IPS DF 19.7 (cell line): Measurements from ENCODE around the gene CSTPP1.
"Not testable (repeated sequence)": the region's sequence is repeated elsewhere in the genome, so short reads cannot be mapped to it uniquely, and the experiment has no call there.

Experiments
- DNase-seq: peaks from one replicate; pipeline ENCODE4 v3.0.0-alpha.2; 2013; ENCODE audit warnings: low read depth, low spot score

CSTPP1 gene

DNA sequence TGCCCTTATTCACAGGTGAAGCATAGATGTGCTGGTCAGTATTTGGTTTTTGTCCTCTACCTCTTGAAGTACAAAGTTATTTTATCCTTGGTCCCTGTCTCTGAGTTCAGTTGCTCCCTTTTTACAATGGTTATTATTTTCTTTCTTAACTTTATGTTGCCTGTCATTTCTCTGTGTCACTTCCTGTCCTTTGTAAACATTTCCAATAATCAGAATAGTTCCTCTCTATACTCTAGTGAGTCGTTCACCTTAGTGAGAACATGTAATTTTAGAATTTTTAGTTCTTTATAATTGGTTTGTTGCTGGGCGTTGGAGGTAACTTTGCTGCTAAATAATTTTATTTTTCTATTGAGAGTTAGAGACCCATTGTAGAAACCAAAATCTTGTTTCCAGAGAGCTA, 16.0 kb downstream of the CSTPP1 start:
- no peak for DNase-seq

DNA sequence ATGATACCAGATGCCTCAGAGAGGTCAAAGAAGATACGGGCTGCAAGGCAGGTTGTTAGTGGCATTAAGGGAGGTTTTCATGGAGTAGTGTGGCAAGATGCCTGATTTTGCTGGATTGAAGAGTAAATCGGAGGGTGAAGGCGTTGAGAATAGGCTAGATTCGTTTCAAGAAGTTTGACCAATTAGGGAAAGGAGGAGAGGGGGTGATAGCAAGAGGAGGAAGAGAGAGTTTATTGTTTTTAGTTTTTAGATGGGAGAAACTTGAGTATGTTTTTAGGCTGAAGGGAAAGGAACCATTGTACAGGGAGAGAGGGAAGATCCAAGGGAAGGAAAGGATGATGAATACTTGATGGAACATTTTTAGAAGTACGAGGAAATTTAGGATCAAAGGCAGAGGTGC, 16.5 kb downstream of the CSTPP1 start:
- DNase-seq: no peak

DNA sequence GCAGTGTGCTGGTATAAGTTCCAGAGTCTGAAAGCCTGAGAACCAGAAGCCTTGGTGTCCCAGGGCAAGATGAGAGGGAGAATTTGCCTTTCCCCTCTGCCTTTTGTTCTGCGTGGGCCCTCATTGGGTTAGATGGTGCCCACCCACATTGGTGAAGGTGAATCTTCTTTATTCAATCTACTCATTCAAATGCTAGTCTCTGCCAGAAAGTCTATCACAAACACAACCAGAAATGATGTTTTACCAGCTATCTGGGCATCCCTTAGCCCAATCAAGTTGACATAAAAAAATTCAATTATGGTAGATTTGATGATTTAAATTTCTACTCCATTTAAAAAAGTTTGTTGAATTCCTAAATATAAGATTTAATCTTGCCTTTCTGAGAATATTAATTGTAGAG, 22.2 kb downstream of the CSTPP1 start:
- DNase-seq: no peak

DNA sequence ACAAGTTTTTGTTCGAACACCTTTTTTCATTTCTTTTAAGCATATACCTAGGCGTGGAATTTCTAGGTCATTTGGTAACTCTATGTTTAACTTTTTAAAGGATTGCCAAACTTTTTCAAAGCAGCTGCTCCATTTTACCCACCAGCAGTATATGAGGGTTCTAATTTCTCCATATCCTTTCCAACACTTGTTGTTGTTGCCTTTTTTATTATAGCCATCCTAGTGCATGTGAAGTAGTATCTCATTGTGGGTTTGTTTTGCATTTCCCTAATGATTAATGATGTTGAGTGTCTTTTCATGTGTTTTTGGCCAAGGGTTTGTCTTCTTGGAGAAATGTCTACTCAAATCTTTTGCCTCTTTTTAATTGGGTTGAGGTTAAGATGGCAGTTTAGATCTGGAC, 24.5 kb downstream of the CSTPP1 start:
- no peak for DNase-seq

DNA sequence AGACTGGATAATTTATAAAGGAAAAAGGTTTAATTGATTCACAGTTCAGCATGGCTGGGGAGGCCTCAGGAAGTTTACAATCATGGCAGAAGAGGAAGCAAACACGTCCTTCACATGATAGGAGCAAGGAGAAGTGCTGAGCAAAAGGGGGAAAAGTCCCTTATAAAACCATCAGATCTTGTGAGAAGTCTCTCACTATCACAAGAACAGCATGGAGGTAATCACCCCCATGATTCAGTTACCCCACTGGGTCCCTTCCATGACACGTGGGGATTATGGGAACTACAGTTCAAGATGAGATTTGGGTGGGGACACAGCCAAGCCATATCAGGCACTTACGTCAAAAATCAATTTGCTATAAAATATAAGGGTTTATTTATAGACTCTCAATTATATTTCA, 25.3 kb downstream of the CSTPP1 start:
- DNase-seq: not testable (repeated sequence)

DNA sequence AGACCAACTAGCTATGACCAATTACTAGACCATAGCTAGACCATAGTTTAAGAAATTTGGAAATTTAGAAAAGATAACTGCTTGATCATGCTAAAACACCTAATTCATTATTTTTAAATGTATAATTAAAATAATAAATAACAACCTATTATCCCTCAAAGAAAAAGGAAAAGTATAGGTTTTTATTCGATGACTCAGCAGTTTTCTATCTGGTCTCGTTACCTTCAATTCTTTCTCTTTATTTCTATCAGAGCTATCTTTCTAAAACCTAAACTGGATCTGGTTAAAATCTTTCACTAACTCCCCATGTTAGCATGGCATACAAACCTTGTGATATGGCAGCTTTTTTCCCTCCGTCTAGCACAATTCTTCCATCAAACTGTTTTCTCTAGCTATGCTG, 27.3 kb downstream of the CSTPP1 start:
- DNase-seq: no peak

DNA sequence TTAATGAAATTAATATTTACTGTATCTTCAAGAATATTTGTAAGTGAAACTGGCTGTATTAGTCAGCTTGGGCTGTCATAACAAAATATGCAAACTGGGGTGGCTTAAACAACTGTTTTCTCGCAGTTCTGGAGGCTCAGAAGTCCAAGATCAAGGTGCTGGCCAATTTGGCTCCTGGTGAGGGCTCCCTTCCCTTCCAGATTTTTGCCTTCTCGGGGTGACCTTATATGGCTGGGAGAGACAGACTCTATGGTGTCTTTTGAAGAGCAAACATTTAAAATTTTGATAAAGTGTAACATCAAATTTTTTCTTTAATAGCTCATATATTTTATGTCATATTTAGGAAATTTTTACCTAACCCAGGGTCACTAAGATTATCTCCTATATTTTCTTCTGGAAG, 30.2 kb downstream of the CSTPP1 start:
- DNase-seq: no peak

DNA sequence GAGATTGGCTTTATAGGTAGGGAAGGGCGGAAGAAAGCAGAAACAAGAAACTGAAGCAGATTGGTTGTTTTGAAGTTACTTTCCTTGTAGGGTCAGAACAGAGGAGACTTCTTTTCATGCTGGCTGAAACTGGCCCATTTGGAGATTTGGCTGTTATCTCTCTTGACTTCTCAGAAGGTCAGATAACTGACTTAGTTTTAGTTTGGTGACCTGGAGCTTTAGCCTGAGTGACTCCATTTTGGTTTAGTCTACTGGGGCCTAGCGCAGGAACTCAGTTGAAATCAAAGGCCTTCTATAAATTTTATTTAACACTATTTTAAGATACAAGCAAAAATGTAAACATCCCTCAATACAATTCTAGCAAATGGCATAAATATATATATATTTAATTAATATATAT, 31.4 kb downstream of the CSTPP1 start:
- no peak for DNase-seq

DNA sequence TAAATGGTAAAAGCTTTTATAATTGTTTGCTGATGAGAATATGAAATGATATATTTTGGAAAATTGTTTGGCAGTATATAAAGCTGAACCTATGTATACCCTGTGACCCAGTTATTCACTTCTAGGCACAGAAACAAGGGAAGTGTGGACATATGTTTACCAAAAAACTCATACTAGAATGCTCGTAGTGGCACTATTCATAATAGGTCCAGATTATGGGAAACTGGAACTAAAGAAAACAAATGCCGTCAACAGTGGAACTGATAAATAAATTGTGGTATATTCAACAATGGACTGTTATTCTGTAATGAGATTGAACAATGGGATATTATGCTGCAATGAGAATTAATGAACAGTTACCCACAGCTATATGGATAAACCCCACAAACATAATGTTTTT, 32.8 kb downstream of the CSTPP1 start:
- DNase-seq: no peak

DNA sequence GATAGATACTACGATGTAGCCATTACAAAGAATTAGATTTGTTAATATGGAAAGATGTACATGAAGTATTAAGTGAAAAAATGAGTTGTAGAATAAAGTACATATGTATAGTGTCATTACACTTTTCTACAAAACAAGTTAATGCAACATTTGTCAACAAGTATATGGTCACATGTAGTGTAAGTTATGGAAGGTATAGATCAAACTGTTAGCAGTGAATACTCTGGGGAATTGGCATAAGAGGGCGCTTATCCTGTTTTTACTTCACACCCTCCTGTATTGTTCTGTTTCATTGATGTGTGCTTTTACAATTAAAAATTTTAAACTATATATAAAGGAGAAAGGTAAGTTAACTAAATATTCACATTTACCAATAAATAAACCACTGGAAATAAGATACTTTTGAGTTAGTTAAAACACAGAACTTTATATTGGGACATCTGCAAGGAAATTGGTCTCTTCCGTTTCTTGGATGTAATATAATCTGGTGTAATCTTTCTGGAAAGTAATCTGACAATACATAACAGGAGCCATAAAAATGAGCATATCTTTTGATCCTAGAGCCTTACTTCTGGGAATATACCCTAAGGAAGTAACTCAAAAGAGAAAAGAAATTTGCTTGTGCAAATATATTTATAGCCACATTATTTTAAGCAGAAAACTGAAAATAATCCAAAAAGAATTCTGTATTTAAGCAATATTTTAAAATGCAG, 34.5 kb downstream of the CSTPP1 start:
- DNase-seq: no peak

DNA sequence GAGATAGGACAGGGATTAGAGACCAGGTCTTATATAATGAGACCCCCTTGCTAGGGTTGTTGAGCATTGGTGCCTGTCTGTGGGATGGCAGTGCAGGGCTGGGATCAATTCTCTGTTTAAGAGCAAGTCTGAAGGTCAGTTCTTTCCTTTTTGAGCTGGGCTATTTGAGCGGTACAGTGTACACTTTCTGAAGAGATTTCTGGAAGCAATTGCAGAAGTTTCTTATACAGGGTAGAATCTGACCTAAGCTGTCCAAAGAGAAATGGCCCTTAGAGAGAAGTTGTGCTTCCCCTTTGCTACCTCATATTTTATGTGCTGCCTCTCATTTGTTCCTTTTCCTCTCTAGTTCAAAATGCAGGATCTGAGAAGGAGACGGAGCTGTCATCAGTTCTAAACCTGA, 35.8 kb downstream of the CSTPP1 start:
- DNase-seq: no peak

DNA sequence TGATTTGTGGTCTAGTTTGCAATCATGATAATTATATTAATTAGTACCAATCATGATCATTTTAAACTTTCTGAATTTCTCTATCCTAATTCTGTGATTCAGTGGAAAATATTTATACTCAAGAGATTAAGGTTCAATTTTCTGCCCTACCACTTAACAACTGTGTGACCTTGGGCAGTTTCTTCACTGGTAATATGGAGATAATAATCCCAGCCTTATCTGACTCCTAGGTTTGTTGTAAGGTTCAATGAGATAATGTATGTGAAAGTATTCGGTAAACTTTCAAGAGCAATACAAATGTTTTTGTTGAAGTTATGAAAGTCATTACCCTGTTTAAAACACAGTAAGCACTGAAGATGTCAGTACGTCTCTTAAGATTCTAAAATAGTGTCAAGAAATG, 36.3 kb downstream of the CSTPP1 start:
- DNase-seq: no peak

DNA sequence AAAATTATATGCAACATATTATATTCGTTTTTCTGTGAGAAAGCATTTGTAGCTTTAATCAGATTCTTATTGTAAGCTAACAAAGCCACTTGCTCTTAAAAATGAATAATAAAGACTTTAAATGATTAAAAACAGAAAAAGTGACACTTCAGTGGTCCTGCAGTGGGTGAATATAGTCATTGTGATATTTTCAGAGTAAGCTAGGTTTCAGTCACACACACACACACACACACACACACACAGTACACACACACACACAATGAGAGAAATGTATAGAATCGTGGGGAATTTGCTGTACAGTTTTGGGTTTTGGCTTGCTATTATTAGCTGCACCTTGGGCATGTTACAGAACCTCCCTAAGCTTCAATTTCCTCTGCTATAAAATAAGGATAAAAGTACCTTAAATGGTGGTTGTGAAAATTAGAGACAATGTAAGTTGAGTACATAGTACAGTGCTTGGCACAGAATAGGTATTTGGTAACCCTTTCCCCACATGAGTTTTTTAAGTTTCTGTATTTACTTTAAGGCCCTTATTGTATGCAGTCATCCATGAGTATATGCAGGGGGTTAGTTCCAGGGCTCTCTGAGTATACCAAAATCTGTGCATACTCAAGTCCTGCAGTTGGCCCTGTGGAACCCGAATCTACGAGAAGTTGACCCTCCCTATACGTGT, 39.8 kb downstream of the CSTPP1 start:
- DNase-seq: no peak

DNA sequence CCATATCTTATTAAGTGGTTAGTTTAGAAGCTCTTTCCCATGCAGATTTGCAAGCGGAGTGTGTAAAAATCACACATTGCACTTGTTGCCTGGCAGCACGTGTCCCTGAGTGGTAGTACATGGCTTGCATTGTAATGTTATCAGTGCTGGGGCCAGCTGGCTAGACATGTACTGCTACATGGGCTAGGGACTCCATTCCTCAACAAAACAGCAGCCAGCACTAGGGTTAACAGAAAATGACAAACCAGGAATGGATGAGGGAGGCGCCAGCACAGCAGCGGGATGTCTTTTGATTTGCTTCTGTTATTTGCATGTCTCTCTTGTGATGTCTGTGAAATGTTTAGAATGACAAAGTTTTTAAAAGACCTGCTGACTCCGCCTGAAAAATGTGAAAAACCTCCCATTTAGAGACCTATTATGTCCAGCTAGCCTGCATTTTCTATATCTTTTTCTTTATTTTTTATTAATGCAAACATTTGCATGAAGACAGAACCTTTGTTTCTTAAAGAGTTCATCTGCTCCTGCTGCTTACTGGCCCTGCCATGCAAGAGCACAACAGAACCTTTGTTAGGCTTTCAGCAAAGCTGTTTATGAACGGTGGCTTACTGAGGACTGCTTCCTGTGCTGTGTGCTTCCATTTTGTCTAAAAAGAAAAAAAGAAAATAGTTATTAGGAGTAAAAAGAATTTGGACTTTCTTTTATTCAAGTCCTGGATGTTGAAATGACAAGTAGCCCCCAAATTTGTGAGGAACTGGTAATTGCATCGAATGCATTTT, 40.7 kb downstream of the CSTPP1 start:
- peak; percentile 25 for DNase-seq

DNA sequence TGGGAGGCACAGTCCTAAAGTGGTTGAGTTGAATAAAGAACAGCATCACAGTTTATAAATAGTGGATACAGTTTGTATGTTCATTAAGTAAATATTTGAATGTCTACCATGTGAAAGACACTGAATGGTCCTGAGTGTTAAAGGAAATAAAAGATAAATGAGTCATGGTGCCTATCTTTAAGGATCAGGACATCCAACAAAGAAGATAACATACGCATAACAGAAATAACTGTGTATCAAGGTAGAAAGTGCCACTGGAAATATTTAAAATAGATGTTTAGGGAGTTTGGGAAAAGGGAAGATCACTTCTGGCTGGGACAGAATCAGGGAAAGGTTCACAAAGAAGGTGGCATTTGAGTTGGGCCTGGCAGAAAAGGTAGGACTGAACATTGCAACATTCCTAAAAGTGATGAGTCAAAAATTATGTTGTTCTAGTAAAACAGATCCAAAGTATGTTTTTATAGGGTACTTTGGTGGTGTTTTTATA, 41.5 kb downstream of the CSTPP1 start:
- DNase-seq: no peak

DNA sequence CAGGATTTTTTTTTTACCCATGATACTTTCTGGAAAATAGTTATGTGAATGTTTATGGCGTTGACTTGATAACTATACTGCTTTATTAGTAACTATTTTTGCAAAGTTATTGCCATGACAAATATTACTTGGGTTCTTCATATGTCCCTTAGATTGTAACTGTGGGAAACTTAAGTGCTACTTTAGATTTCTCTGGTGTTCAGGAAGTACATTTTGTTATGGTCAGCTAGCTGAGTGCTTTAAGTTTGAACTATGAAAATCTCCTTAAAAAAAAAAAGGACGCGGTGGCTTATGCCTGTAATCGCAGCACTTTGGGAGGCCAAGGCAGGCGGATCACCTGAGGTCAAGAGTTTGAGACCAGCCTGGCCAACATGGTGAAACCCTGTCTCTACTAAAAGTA, 42.8 kb downstream of the CSTPP1 start:
- no peak for DNase-seq

DNA sequence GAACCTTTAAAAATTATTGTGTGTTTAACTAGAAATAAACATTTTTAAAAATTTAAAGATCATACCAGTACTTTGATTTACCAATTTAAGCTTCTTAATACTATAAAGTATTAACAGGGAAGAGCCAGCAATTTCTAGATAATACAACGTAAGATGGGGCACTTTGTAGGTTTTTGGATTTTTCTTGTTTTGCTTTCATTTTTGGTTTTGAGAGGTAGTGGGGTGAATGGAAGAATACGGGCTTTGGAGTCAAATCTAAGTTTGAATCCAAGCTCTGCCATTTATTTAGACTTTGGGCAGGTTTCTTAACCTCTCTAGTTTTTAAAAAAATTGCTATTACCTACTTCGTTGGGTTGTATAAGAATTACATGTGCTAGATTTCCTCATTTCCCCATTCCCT, 44.9 kb downstream of the CSTPP1 start:
- DNase-seq: no peak

DNA sequence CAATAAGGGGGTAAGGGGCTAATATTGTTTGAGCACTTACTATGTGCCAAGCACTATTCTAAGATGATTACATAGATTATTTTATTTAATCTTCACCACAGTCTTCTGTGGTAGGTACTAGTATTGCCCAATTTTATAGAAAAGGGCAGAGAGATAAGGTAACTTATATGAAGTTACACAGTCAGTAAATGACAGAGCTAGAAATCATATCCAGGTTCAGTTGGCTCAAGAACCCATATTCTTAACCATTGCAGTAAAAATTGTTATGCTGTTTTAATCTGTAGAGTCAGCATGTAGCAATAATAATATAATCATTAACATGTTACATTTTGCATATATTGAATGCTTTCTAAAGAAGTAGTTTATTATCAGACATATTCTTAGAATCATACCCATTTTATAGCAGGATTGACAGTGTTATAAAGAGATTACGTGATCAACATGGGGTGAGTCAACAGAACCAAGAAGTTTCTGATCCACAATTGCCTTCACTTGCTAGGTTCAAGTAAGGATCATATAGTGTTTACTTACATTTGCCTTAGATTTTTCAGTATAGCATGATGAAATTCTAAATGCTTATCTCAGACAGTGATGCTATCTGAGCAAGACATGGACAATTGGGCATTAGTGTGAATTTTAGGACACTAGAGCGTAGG, 46.4 kb downstream of the CSTPP1 start:
- DNase-seq: no peak

DNA sequence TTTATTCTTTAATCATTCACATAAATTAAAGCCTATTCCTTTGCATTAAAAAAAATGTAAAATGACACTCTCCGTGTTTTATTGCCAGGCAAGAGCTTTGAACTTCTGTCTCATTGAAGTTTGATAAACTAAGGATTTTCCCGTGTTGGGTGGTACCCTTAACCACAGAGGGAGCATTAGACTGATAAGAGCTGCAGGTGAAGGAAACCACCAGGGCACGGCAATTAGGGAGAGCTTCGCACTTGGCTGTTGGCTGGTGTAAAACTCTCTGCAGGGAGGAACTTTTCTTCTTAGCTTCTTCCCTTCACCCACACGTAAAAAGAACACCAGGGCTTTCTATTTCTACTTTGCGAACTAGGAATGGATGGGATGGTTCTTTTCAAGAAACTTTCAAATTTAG, 47.0 kb downstream of the CSTPP1 start:
- DNase-seq: no peak

DNA sequence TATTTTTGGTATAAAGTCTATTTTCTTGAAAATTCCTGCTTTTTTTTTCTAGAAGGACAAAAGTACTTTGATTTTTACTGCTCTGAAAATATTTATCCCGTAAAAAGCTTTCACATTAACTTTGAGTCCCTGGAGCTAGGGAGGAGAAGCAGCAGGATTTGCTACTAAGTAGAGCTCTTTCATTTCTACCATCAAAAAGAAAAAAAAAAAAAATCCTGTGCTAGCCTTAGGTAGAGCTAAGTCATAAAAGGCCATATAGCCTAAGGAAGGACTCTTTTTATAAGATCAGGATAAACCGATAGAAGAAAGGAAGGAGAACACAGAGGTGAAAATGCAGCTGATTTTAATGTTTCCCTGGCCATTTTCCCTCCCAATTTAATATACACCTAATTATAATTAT, 48.0 kb downstream of the CSTPP1 start:
- no peak for DNase-seq

DNA sequence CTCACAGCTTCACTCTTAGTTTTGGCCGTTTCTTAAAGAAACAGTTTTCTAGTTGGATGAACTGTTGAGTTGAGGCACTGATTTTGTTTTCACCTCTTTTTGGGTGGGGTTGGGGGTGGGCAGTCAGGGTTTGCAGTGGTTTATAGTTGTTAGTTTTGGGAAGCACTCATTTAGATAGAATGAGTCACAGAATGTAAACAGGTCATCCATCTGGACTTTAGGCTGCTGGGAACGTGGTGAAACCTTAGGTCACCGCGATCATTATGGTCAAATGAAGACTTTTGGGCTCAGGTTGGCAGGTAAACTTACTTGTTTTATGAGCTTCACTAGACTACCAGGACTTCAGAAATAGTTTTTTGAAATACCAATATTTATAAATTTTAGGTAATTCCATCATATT, 48.4 kb downstream of the CSTPP1 start:
- no peak for DNase-seq

DNA sequence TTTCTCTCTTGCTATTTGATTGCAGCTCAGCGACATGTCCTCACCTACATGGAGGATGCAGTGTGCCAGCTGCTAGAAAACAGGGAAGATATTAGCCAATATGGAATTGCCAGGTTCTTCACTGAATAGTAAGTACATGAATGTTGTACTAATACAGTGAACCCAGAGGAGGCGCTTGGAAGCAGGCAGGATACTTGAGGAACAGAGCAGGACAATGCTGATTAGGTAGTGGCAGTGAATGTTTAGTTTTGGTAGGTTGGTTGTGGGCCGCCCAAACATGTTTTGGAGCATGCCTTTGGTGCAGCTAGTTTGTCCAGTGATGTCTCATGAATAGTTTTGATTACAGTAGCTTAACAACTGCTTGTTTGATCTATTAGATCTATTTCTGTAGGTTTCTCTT, 50.6 kb downstream of the CSTPP1 start:
- DNase-seq: peak; percentile 3
